Stimulated activated CD4-positive, alpha-beta T cell treated with anti-CD3 and anti-CD28 coated beads, Interleukin-15, amount 100 ng/mL, for 1 hour (primary cell): Measurements from ENCODE around the gene SH3YL1.
A peak's percentile ranks its signal among the peaks of the same experiment; 100 is the strongest.

Experiments
- DNase-seq, 2 donors: peaks; one replicate each; pipeline ENCODE4 v3.0.0-alpha.2; 2020; ENCODE audit warnings: low read depth in 1 of 2, low spot score in 1 of 2

SH3YL1 gene

GRCh38 chr2:263774-264492 lies at the start of gene SH3YL1:
TSS of gene SH3YL1 (minus strand) at chr2:264032. CDS start at chr2:263984, 48 bp downstream.
- peak; percentile 28 to 40 for DNase-seq

- DNase-seq, result no peak
Measured at GRCh38 chr2:310994-311393, 47.2 kb upstream of the SH3YL1 start.

GRCh38 chr2:309954-310510 lies 46.2 kb upstream of the SH3YL1 start:
- DNase-seq, result no peak

- no peak for DNase-seq
Measured at GRCh38 chr2:309148-309953, 45.5 kb upstream of the SH3YL1 start.

GRCh38 chr2:305366-305765 lies 41.5 kb upstream of the SH3YL1 start:
- no peak for DNase-seq

GRCh38 chr2:296354-296753 lies 32.5 kb upstream of the SH3YL1 start:
- DNase-seq, result no peak

GRCh38 chr2:295090-295489 lies 31.3 kb upstream of the SH3YL1 start:
- no peak for DNase-seq

GRCh38 chr2:290090-290722 lies 26.4 kb upstream of the SH3YL1 start:
- no peak for DNase-seq

GRCh38 chr2:289362-290089 lies 25.7 kb upstream of the SH3YL1 start:
- no peak for DNase-seq

GRCh38 chr2:288758-289361 lies 25.0 kb upstream of the SH3YL1 start:
- DNase-seq, result no peak

- DNase-seq, result no peak
Measured at GRCh38 chr2:287911-288757, 24.3 kb upstream of the SH3YL1 start, which contains the start of gene ALKAL2. TSS of gene ALKAL2 (minus strand) at chr2:288091. CDS start at chr2:287835, 256 bp downstream.

GRCh38 chr2:287471-287885 lies 23.6 kb upstream of the SH3YL1 start:
- DNase-seq, result no peak

GRCh38 chr2:286774-287392 lies 23.1 kb upstream of the SH3YL1 start:
- DNase-seq, result no peak

GRCh38 chr2:286035-286434 lies 22.2 kb upstream of the SH3YL1 start:
- no peak for DNase-seq

GRCh38 chr2:285531-285930 lies 21.7 kb upstream of the SH3YL1 start:
- DNase-seq, result no peak

- no peak for DNase-seq
Measured at GRCh38 chr2:284896-285492, 21.2 kb upstream of the SH3YL1 start.

- DNase-seq, result no peak
Measured at GRCh38 chr2:283996-284794, 20.4 kb upstream of the SH3YL1 start.
